ENCODE results near the gene SBF2. TPM values are rescaled to one million over a fixed set of nuclear protein-coding genes. Genes with fewer than 3 reads are reported as not detected.

SBF2 gene
- total and polyA plus RNA-seq, 2 donors (not counting 3 experiments of a cell fraction or from before 2014, with no cell fraction given), result 15.4 to 42.4 TPM

- Histone ChIP-seq H3K4me3 (replicated peaks in 1 of 3; ENCODE audit: insufficient read depth in 1 of 3, low read depth in 1 of 3, low read length in 3 of 3) (no peak overlapping the region), H3K9me1 (replicated peaks; ENCODE audit: control insufficient read depth, extremely low read depth, insufficient read depth, low read length) (no peaks in the 10 kb centered on the region), H3K36me3 (ENCODE audit: control insufficient read depth in 2 of 2, extremely low read depth in 1 of 2, insufficient read depth in 2 of 2, low read length in 2 of 2) (no peaks in the 10 kb centered on the region), H4K20me1 (replicated peaks; ENCODE audit: control insufficient read depth, extremely low read depth, insufficient read depth, low read length) (no peaks in the 10 kb centered on the region), H3K79me2 (ENCODE audit: control insufficient read depth, insufficient read depth, low read length) (no peaks in the 10 kb centered on the region), H3K9ac (replicated peaks; ENCODE audit: extremely low read depth, insufficient read depth, low read length) (no peak overlapping the region), H3K4me2 (ENCODE audit: insufficient read depth, low read length) (no peak overlapping the region), H2AFZ (ENCODE audit: low read depth, low read length) (no peak overlapping the region), H3K4me1 (ENCODE audit: control insufficient read depth, extremely low read depth, insufficient read depth, low read length) (no peaks in the 10 kb centered on the region), H3K9me3 (replicated peaks; ENCODE audit: control insufficient read depth, insufficient read depth, low read length) (no peaks in the 10 kb centered on the region), H3K27me3 (ENCODE audit: control insufficient read depth in 2 of 2, insufficient read depth in 2 of 2, low read length in 2 of 2) (no peaks in the 10 kb centered on the region), H3K27ac (ENCODE audit: insufficient read depth, low read depth, low read length) (no peak overlapping the region)
- POLR2A ChIA-PET, result interaction anchor here (0.7 kb wide), 1 partner anchor 12 kb away, joined by 3 read pairs; no protein-coding TSS in a partner anchor
- dilution Hi-C loops (cut with MboI; ENCODE audit: extremely low pct_ligation_motif_present, low sequenced_read_pairs) (no loop called here), intact Hi-C loops (cut with micrococcal nuclease) (no loop called here)
- CTCF ChIA-PET, result no interaction called here
- DNase-seq (ENCODE audit: low read depth, low spot score) (peak; percentile 14), FAIRE-seq (no peak)
- no TSS peak for BruUV-seq (replicated peaks)
- TF ChIP-seq EZH2 (IDR thresholded peaks at IDR 0.05; ENCODE audit: borderline replicate concordance, low read depth, low read length, severe bottlenecking) (no peak), POLR2AphosphoS5 (IDR thresholded peaks at IDR 0.05; ENCODE audit: insufficient read depth, low read depth, low read length) (no peak), CTCF (IDR thresholded peaks at IDR 0.05; ENCODE audit: extremely low read depth in 1 of 2, insufficient read depth in 1 of 2, low read depth in 1 of 2, low read length in 2 of 2) (no peak), POLR2A (IDR thresholded peaks at IDR 0.05; ENCODE audit: low read depth, low read length) (no peak), MYC (IDR thresholded peaks at IDR 0.05; ENCODE audit: low read depth, low read length) (no peak), GATA2 (IDR thresholded peaks at IDR 0.05; ENCODE audit: insufficient read depth, insufficient read length, low read depth, low read length) (no peak), MAX (IDR thresholded peaks at IDR 0.05; ENCODE audit: insufficient read depth, insufficient read length) (no peak), FOS (IDR thresholded peaks at IDR 0.05; ENCODE audit: borderline replicate concordance, insufficient read depth, low read length) (no peak), JUN (IDR thresholded peaks at IDR 0.05; ENCODE audit: borderline replicate concordance, insufficient read depth, insufficient read length, low read depth) (no peak)
These were observed 418.2 kb downstream of the SBF2 start for GRCh38 chr11:9875862-9876261.
